HG02588 (cell line): ENCODE results near the gene DDX51.

ENCODE experiments used
- ATAC-seq: cut with Tn5 transposase; IDR thresholded peaks from one replicate; pipeline ENCODE4 v1.9.1; 2021; ENCODE audit warnings: mild to moderate bottlenecking, moderate library complexity; ENCODE audit not compliant: unreplicated experiment

DDX51 gene

GRCh38 chr12:132094269-132094891 is 49.7 kb downstream of the DDX51 start:
- no peak for ATAC-seq

GRCh38 chr12:132089407-132089910 is 54.7 kb downstream of the DDX51 start:
- ATAC-seq, result no peak
